GM06990 (cell line): Measurements from ENCODE around the gene CTDP1.

Source experiments
- DNase-seq: peaks from one replicate; pipeline ENCODE4 v3.0.0-alpha.2; 2011; ENCODE audit not compliant: insufficient read length; ENCODE audit errors: extremely low read depth
- H3K27me3 ChIP-seq: replicated peaks from 2 replicates; pipeline ENCODE4 v1.6.0; 2011; ENCODE audit warnings: low read length; ENCODE audit not compliant: control insufficient read depth, insufficient read depth
- H3K36me3 ChIP-seq: 2 replicates; pipeline ENCODE4 v1.5.1; 2011; ENCODE audit warnings: low read length; ENCODE audit not compliant: control insufficient read depth, insufficient read depth
- H3K4me3 ChIP-seq: replicated peaks from 2 replicates; pipeline ENCODE4 v1.5.1; 2011; ENCODE audit warnings: low read depth, mild to moderate bottlenecking, control low read depth, low read length
- TF ChIP-seq, protein P1 (sequence below): IDR thresholded peaks from 2 replicates; pipeline ENCODE4 v1.5.1; 2011; ENCODE audit warnings: low read length, control low read depth, mild to moderate bottlenecking, inconsistent platforms; ENCODE audit not compliant: insufficient read depth, poor library complexity, severe bottlenecking

The CTDP1 gene

GRCh38 chr18:79706006-79706405 is 26.4 kb downstream of the CTDP1 start:
- peaks cover 26% of the 10 kb centered on the region for H3K36me3 ChIP-seq
- DNase-seq = no peak
- TF ChIP-seq, protein P1, sequence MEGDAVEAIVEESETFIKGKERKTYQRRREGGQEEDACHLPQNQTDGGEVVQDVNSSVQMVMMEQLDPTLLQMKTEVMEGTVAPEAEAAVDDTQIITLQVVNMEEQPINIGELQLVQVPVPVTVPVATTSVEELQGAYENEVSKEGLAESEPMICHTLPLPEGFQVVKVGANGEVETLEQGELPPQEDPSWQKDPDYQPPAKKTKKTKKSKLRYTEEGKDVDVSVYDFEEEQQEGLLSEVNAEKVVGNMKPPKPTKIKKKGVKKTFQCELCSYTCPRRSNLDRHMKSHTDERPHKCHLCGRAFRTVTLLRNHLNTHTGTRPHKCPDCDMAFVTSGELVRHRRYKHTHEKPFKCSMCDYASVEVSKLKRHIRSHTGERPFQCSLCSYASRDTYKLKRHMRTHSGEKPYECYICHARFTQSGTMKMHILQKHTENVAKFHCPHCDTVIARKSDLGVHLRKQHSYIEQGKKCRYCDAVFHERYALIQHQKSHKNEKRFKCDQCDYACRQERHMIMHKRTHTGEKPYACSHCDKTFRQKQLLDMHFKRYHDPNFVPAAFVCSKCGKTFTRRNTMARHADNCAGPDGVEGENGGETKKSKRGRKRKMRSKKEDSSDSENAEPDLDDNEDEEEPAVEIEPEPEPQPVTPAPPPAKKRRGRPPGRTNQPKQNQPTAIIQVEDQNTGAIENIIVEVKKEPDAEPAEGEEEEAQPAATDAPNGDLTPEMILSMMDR = no peak
- no peak overlapping the region for H3K4me3 ChIP-seq
- no peaks in the 10 kb centered on the region for H3K27me3 ChIP-seq

DNA sequence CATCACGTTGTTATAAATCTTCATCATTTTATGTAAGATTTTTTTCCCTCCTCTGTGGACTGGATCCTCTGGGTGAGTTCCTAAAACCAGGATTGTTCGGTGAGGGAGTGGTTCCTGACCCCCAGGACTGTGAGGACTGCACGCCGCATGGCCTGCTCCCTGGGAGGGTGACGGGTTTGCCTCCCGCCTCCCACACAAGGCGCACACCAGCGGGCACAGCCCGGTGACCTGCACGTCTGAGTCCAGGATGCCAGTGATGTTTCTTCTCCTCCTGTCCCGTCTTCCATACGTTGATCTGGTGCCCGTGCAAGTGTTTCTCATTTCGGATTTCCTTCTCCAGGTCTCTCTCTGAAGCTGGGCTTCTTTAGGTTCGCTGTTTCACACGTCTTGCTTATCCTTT is 27.1 kb downstream of the CTDP1 start:
- H3K4me3 ChIP-seq = no peak overlapping the region
- H3K36me3 ChIP-seq = peaks cover 31% of the 10 kb centered on the region
- DNase-seq = no peak
- H3K27me3 ChIP-seq = no peaks in the 10 kb centered on the region
- TF ChIP-seq, protein P1 = no peak

DNA sequence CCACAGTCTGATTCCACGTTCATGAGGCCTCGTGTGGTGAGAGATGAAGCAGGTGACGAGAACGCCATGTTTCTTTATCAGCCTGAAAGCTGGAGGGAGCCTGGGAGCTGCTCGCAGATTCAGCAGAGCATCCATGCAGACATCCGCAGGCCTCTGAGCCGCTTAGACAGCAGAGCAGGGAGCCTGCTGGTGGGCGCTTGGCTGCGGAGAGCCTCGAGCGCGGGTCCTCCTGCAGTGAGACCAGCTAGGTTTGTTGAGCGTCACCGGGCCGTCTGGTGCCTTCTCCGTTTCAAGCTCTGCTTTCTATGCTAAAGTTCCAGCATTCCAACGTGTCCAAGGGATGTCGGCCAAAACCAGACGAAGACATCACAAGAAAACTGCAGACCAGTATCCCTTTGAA is 27.6 kb downstream of the CTDP1 start:
- Histone ChIP-seq H3K27me3 (no peaks in the 10 kb centered on the region), H3K36me3 (peaks cover 34% of the 10 kb centered on the region), H3K4me3 (no peak overlapping the region)
- TF ChIP-seq, protein P1 = no peak
- no peak for DNase-seq

- no peak overlapping the region for H3K4me3 ChIP-seq
- peaks cover 38% of the 10 kb centered on the region for H3K36me3 ChIP-seq
- no peaks in the 10 kb centered on the region for H3K27me3 ChIP-seq
- TF ChIP-seq, protein P1 = no peak
- DNase-seq = no peak
Observed at GRCh38 chr18:79707671-79708070, 28.1 kb downstream of the CTDP1 start.

GRCh38 chr18:79708412-79708811 is 28.8 kb downstream of the CTDP1 start:
- DNase-seq = no peak
- TF ChIP-seq, protein P1 = no peak
- H3K36me3 ChIP-seq = peaks cover 38% of the 10 kb centered on the region

DNA sequence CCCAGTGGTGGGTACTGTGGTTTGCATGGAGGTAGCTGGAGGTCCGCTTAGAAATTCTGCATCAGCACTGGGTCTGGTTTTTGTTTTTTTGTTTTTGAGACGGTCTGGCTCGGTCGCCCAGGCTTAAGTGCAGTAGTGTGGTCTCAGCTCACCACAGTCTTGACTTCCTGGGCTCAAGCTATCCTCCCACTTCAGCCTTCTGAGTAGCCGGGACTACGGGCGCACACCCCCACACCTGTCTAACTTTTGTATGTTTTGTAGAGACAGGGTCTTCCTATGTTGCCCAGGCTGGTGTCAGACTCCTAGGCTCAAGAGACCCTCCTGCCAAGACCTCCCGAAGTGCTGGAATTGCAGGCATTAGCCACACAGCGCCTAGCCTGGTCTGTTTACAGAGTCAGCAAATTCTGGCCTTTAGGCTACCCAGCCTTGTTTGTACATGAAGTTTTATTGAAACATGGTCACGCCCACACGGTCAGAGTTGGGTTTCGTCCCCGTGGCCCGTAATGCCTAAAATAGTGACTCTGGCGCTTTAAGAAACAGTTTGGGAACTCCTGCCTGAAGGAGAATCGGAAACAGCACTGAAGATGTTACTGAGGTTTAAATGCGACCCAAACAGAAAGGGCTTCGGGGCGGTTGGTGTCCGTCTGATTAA is 32.7 kb downstream of the CTDP1 start:
- Histone ChIP-seq H3K4me3 (no peak overlapping the region), H3K36me3 (peaks cover 36% of the 10 kb centered on the region), H3K27me3 (no peaks in the 10 kb centered on the region)
- TF ChIP-seq, protein P1 = no peak
- no peak for DNase-seq

More at GRCh38 chr18:79708412-79708811, 28.8 kb downstream of the CTDP1 start:
- Histone ChIP-seq H3K27me3 (no peaks in the 10 kb centered on the region), H3K4me3 (no peak overlapping the region)
